ENCODE results near the gene FNDC3B.

FNDC3B gene

DNA sequence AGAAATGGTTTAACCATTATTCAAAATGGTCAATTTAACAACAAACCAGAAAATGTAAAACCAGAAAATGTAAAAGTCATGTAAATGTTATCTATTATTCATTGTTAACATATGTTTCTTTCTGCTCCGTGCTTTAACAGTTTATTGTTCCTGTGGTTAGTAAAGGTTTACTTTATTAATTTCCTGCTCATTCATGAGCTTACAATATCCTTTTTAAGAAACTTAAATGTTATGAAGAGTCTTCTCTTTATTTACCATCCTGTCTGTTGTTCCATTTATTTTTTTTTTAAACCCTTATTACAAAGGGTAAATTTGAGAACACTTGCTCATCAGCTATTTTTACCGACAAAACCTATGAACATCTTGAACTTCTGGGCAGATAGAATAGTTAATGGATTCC lies 260.8 kb downstream of the FNDC3B start:
- DNase-seq (ENCODE audit: low spot score): no peak
- TF ChIP-seq, protein P1, sequence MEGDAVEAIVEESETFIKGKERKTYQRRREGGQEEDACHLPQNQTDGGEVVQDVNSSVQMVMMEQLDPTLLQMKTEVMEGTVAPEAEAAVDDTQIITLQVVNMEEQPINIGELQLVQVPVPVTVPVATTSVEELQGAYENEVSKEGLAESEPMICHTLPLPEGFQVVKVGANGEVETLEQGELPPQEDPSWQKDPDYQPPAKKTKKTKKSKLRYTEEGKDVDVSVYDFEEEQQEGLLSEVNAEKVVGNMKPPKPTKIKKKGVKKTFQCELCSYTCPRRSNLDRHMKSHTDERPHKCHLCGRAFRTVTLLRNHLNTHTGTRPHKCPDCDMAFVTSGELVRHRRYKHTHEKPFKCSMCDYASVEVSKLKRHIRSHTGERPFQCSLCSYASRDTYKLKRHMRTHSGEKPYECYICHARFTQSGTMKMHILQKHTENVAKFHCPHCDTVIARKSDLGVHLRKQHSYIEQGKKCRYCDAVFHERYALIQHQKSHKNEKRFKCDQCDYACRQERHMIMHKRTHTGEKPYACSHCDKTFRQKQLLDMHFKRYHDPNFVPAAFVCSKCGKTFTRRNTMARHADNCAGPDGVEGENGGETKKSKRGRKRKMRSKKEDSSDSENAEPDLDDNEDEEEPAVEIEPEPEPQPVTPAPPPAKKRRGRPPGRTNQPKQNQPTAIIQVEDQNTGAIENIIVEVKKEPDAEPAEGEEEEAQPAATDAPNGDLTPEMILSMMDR (IDR thresholded peaks at IDR 0.05; ENCODE audit: extremely low read depth, insufficient read depth, missing control alignments): no peak
- in situ Hi-C loops (cut with MboI; ENCODE audit: low pct_unique_long_range_greater_than_20kb, low sequenced_read_pairs, unreplicated experiment): no loop called here

DNA sequence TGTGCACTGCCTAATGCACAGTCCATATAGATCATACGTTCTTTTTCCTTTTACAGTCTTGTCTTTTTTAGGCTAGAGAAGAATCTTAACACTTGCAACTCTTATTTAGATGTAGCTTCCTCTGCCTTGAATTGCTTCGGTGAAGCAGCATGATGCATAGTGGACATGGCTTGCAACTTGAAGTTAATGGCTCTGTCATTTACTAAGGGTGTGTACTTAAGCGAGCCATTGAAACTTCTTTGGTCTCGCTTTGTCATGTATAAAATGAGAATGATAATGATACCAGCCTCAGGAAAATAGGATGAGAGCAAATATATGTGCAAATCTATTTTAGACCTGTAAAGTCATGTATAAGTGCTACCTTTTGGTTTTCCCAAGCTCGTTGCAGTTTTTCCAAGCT lies 261.5 kb downstream of the FNDC3B start:
- in situ Hi-C loops (cut with MboI; ENCODE audit: low pct_unique_long_range_greater_than_20kb, low sequenced_read_pairs, unreplicated experiment): no loop called here
- TF ChIP-seq, protein P1 (IDR thresholded peaks at IDR 0.05; ENCODE audit: extremely low read depth, insufficient read depth, missing control alignments): no peak
- no peak for DNase-seq (ENCODE audit: low spot score)

DNA sequence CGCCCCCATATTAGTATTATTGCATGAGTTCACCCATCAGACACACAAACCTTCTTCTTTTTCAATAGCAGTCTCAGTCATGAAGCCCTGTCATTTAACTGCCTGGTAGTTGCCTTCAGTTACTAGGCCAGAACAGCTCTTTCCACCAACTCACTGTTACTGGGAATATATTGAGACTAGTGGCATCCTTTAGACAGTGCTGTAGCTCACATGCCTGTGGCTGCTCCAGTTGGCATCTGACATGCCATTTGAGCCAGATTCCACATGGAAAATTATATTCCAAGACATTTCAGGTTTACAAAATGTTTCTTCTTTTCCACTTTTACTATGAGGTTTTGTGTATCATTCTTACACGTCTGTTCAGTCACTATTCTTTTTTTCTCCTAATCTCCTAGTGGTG lies 262.8 kb downstream of the FNDC3B start:
- no peak for DNase-seq (ENCODE audit: low spot score)
- TF ChIP-seq, protein P1 (IDR thresholded peaks at IDR 0.05; ENCODE audit: extremely low read depth, insufficient read depth, missing control alignments): no peak
- in situ Hi-C loops (cut with MboI; ENCODE audit: low pct_unique_long_range_greater_than_20kb, low sequenced_read_pairs, unreplicated experiment): no loop called here

DNA sequence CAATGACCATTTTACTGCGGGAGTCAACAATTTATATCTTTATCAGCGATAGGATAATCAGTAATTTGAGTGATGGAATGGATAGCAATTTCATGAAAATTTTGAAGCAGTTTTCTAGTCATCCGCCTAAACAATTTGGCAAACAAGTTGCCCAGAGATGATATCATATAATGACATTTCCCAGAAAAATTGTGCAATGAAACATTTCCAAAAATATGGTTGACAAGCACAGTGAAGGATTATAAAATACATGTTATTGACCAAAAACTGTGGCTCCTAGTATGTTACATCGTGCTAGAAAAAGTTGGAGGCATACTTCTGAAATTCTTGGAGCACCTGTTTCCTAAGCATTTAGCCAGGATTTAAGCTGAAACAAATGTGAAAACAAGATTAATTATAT lies 263.8 kb downstream of the FNDC3B start:
- TF ChIP-seq, protein P1 (IDR thresholded peaks at IDR 0.05; ENCODE audit: extremely low read depth, insufficient read depth, missing control alignments): no peak
- DNase-seq (ENCODE audit: low spot score): no peak
- in situ Hi-C loops (cut with MboI; ENCODE audit: low pct_unique_long_range_greater_than_20kb, low sequenced_read_pairs, unreplicated experiment): no loop called here

DNA sequence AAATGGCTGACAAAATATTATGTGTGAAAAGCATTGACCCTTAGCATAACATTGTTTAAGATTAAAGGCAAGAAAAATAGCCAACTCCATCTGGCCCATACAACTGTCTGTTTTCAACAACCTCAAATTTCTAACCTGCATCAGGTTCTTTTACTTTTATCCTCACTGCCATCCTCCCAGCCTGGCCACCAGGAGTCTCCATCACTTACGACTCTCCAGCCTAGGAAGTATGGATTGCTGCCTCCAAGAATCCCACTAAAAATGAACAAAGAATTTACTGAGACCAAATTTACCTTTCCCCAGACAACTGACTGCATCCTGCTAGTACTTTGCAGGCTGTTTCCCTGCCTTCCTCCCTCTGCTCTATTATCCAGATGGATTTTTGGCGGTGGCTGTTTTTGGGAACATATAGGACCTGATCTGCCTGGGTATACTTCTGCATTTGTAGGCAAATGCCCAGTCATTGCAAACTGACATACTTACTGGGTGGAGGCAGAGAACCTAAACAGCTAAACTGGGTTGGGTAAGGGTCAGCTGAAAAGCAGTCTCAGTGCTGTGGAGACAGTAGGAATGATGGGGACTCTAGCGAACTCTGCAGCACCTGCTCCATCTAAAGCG lies 264.7 kb downstream of the FNDC3B start:
- no peak for DNase-seq (ENCODE audit: low spot score)
- in situ Hi-C loops (cut with MboI; ENCODE audit: low pct_unique_long_range_greater_than_20kb, low sequenced_read_pairs, unreplicated experiment): no loop called here
- TF ChIP-seq, protein P1 (IDR thresholded peaks at IDR 0.05; ENCODE audit: extremely low read depth, insufficient read depth, missing control alignments): no peak

DNA sequence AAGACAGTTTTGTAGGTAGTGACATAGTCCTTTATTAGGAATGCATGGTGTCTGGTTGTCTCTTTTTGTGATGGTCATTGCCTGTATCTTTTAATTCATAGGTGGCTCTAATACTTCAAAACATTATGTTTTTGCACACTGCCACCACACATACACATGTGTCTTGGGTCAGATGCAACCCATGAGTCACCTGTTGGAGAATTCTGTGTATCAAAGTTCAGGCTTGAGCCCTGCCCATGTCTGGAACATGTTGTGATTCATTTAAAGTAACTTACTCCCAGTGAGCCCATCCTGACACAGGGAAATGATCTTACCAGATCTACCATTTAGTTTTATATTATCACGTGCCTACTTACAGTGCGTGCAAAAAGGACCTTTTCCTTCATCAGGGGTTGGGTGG lies 266.2 kb downstream of the FNDC3B start:
- in situ Hi-C loops (cut with MboI; ENCODE audit: low pct_unique_long_range_greater_than_20kb, low sequenced_read_pairs, unreplicated experiment): no loop called here
- DNase-seq (ENCODE audit: low spot score): no peak
- TF ChIP-seq, protein P1 (IDR thresholded peaks at IDR 0.05; ENCODE audit: extremely low read depth, insufficient read depth, missing control alignments): no peak

Measured in GM13977 (cell line).